Lower leg skin (tissue), 3 donors: ENCODE results near the gene MGA.

ENCODE experiments used
- CTCF ChIP-seq, 3 donors: fragments of 450-650 bp; IDR thresholded peaks; one replicate each; pipeline ENCODE4 v1.5.1; 2016; ENCODE audit warnings: antibody characterized with exemption in 3 of 3, mild to moderate bottlenecking in 3 of 3, moderate library complexity in 2 of 3
- POLR2A ChIP-seq, 2 donors: fragments of 450-650 bp; IDR thresholded peaks; one replicate each; pipeline ENCODE4 v1.6.1; 2016 to 2017; ENCODE audit warnings: antibody characterized with exemption in 2 of 2, mild to moderate bottlenecking in 1 of 2, moderate library complexity in 1 of 2

GRCh38 chr15:41655716-41656115, 4.5 kb upstream of the MGA start:
- no peak for TF ChIP-seq CTCF (IDR thresholded peaks at IDR 0.05)
- no peak for TF ChIP-seq POLR2A (IDR thresholded peaks at IDR 0.05)
